HG02852 (cell line): Measurements from ENCODE around the gene TIPIN.
"Not testable (repeated sequence)": the region's sequence is repeated elsewhere in the genome, so short reads cannot be mapped to it uniquely, and the experiment has no call there.

Experiments used
- ATAC-seq: cut with Tn5 transposase; IDR thresholded peaks from one replicate; pipeline ENCODE4 v1.9.1; 2021; ENCODE audit warnings: mild to moderate bottlenecking, moderate library complexity; ENCODE audit not compliant: unreplicated experiment

The TIPIN gene

DNA sequence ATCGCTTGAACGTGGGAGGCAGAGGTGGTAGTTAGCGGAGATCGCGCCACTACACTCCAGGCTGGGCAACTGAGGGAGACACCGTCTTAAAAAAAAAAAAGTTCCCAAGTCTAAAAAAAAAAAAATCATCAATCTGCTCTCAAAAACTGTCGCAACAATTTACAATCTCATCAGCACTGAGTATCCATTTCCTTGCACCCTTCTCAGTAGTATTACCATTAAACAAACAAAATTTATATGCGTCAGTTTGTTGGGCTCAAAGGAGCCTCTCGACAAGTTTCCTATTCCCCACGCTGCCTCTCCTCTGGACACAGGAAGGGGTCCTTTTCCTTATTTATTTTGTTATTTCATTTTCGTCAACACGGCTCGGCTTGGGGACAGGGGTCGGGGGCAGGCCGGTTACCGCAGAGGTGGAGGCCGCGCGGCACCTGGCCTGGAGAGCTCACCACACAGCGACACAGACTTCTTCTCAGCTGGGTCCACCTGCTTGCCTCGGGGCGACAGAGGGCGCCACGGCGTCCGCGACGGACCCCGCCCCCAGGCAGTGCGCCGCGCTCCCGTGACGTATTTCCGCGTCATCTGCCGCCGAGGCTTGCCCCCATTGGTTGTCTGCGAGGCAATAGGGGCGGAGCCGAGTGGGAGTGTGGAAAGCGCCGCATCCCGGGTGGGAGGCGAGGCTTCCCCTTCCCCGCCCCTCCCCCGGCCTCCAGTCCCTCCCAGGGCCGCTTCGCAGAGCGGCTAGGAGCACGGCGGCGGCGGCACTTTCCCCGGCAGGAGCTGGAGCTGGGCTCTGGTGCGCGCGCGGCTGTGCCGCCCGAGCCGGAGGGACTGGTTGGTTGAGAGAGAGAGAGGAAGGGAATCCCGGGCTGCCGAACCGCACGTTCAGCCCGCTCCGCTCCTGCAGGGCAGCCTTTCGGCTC is 30.0 kb upstream of the TIPIN start, which contains the start of gene MAP2K1:
TSS of gene MAP2K1 (plus strand) at position 709 of the 920 bp plus-strand sequence. CDS start 436 bp downstream, outside the sequence.
- ATAC-seq, result peak; percentile 74

DNA sequence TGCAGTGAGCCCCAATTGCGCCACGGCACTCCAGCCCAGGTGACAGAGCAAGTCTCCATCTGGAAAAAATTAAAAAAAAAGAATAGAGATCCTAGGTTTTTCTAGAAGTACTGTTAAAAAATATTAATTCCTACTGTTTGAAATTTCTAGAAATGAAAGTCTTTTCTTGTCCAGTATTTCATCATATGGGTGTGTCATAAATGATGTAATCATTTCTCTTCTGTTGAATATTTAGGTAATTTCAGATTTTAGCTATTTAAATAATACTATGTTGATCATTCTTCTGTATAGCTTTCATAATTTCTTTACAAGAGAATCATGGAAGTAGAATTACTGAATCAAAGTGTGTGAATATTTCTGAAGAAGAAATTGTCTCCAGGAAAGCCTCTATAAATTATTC is 24.9 kb upstream of the TIPIN start:
- ATAC-seq, result not testable (repeated sequence)

DNA sequence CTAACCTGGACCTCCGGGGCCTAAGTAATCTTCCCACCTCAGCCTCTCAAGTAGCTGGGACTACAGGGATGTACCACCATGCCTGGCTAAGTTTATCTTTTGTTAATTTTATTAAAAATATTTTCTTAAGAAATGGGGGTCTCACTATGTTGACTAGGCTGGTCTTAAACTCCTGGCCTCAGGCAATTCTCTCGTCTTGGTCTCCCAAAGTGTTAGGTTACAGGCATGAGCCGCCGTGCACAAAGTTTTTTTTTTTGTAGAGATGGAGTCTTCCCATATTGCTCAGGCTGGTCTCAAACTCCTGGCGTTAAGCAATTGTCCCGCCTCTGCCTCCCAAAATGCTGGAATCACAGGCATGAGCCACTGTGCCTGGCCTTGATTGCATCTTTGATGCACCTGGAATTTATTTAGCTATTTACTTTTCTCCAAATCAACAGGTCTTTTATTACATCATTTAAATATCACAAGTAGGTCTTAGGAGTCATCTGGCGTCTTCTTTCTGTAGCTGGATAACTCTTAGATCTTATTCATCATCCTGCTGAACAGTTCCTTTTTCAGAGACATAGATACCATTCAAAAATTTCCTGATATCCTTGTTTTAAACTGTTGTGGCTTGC is 22.4 kb upstream of the TIPIN start:
- ATAC-seq, result no peak

DNA sequence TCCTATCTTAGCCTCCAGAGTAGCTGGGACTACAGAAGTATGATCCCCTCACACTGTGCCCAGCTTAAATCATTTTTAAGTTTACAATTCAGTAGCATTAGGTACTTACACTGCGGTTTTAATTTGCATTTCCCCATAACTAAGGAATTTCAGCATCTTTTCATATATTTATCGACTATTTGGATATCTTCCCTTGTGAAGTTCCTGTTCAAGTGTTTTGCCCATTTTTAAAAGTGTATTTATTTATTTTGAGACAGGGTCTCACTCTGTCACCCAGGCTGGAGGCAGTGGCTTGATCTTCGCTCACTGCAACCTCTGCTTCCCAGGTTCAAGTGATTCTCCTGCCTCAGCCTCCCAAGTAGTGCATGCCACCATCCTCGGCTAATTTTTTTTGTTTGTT is 17.7 kb upstream of the TIPIN start:
- no peak for ATAC-seq

DNA sequence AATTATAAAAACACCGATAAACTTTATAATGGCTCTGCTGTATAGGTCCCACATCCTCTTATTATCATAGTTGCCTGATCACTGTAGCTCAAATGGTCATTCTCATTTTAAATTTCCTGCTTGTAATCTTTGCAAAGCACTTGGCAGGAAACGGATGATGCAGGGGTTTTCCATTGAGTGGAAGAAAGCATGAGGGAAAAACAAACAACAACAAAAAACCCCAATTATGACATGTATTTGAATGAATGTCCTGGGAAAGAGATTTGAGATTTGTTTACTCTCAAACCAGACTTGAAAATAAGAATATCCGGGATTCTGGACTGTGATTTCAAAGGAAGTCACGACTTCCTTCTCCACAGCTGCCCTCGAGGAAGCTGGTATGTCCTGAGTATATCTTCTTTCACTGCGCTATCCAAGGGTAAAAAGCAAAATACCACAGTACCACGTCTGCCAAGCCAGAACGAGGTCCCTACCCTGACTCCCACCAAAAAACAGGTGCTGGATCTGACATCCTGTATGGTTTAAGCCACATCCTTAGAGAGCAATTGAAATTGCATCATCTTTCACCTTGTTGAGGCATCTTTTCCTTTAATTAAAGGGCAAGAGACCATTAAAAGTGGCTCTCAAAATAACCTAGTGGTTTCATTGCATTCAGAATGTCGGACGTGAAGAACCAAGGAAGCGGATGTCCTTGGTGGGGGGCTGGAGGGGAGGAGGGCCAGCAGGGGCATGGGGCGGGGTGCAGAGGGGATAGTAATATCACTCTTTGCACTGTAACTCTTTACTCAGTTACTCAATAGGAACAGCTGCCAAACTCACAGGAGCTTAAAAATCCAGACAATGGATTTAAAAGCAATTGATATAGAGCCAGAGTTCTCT is 13.5 kb upstream of the TIPIN start:
- no peak for ATAC-seq

DNA sequence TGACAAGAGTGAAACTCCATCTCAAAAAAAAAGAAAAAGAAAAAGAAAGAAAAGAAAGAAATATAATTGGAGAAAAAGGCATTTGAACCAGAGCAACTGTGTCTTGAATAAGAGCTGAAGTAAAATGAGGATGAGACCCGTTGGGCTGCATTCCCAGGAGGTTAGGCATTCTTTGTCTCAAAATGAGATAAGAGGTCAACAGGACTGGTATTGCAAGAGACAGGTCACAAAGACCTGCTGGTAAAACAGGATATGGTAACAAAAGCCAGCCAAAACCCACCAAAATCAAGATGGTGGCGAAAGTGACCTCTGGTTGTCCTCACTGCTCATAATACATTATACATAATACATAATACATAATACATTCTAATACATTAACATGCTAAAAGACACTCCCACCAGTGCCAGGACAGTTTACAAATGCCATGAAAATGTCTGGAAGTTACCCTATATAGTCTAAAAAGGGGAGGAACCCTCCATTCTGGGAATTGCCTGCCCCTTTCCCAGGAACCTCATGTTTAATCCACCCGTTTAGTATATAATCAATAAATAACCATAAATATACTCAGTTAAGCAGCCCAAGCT is 8.6 kb upstream of the TIPIN start:
- no peak for ATAC-seq

DNA sequence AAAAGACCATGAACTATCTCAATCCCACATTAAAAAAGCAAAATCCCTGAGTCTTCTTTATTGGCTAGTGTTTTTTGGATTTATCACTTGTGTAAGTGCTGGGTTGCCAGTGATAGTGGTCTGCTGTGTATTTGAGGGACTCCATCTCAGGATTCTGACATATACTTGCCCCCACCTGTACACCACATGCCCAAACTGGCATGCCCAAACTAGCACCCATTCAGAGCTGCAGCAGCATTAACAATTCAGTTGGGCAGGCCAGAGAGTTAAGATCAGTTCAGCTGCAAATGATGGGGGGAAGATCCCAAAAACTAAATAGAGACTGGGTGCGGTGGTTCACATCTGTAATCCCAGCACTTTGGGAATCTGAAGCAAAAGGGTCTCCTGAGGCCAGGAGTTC is 6.3 kb upstream of the TIPIN start:
- ATAC-seq, result no peak

DNA sequence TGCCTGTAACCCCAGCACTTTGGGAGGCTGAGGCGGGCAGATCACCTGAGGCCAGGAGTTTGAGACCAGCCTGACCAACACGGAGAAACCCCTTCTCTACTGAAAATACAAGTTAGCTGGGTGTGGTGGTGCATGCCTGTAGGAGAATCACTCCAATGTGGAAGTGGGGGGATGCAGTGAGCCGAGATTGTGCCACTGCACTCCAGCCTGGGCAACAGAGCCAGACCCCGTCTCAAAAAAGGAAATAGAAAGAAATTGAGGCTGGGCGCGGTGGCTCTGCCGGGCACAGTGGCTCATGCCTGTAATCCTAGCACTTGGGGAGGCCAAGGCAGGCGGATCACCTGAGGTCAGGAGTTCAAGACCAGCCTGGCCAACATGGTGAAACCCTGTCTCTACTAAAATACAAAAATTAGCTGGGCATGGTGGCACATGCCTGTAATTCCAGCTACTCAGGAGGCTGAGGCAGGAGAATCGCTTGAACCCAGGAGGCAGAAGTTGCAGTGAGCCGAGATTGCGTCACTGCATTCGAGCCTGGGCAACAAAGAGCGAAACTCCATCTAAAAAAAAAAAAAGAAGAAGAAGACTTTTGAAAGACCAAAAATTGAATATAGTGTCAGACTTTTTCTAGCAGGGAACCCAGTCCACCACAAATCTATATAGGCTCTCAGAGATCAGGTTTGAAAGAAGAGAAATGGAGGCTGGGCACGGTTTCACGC is 5.4 kb upstream of the TIPIN start:
- ATAC-seq, result not testable (repeated sequence)

DNA sequence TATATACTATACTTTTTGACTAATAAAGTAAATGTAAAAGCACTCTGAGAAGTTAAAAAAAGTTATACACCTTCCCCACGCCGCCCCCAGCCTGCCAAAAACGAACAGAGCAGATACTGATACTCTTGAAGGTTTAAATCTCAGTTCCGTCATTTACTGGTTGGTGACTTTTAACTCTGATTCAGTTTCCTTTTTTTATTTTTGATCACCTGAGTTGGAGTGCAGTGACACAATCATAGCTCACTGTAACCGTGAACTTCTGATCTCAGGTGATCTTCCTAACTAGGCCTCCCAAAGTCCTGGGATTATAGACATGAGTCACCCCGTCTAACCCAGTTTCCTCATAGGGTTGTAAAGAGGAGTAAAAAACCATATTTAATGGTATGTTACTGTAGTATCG is 3.3 kb upstream of the TIPIN start:
- no peak for ATAC-seq

DNA sequence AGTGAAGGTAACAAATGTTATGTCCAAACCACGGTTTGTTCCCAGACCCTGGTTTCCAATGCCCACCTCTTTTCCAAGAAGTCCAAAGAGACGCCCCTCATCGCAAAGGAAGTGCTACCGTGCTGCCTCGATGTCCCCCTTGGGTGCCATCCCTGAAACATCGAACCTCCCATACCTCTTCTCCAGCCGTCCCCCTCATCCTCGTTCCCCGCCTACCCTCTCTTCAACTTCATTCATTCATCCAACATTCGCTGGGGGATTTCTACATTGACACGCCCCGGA is 467 bp downstream of the TIPIN start:
- peak; percentile 10 for ATAC-seq

DNA sequence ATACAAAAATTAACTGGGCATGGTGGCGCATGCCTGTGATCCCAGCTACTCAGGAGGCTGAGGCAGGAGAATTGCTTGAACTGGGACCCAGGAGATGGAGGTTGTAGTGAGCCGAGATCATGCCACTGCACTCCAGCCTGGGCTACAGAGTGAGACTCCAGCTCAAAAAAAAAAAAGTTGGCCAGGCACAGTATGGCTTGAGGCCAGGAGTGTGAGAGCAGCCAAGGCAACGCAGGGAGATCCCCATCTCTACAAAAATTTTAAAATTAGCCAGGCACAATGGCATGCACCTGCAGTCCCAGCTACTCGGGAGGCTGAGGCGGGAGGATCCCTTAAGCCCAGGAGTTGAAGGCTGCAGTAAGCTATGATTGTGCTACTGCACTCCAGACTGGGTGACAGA is 8.0 kb downstream of the TIPIN start:
- not testable (repeated sequence) for ATAC-seq

DNA sequence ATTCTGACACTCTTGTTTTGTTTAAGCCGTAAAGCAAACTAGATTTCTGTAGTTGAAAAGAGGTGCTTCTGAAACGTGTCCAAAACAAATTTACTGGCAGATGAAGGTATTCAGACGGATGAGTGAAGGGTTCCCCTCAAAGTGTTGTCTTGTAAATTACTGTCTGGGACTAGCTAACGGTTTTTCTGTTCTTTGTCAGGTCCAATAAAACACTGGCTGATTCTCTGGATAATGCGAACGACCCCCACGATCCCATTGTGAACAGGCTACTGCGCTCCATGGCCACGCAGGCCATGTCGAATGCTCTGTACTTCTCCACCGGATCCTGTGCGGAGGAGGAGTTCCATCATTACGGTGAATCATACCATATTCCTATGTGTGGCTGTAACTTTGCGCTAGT is 27.7 kb downstream of the TIPIN start:
- no peak for ATAC-seq

DNA sequence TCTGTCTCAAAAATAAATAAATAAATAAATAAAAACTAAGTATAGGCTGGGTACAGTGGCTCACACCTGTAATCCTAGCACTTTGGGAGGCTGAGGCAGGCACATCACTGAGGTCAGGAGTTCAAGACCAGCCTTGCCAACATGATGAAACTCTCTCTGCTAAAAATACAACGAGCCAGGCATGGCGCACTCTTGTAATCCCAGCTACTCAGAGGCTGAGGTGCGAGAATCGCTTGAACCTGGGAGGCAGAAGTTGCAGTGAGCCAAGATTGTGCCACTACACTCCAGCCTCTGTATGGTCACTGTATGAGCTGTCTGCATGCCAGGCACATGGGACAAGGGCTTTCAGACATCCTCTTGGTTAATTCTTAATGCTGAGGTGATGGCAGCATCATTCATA is 28.7 kb downstream of the TIPIN start:
- ATAC-seq, result no peak

DNA sequence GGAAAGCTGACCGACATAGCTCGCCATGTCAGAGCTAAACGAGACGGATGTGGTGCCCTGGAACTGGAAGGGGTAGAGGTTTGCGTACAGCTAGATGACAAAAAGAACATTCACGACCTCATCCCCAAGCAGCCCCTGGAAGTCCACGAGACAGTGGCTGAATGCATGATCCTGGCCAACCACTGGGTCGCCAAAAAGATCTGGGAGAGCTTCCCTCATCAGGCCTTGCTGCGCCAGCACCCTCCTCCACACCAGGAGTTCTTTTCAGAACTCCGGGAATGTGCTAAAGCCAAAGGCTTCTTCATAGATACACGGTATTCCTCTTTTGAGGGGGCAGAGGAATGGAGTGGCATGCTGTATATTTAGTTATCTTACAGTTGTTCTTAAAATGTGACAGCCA is 30.4 kb downstream of the TIPIN start:
- no peak for ATAC-seq

DNA sequence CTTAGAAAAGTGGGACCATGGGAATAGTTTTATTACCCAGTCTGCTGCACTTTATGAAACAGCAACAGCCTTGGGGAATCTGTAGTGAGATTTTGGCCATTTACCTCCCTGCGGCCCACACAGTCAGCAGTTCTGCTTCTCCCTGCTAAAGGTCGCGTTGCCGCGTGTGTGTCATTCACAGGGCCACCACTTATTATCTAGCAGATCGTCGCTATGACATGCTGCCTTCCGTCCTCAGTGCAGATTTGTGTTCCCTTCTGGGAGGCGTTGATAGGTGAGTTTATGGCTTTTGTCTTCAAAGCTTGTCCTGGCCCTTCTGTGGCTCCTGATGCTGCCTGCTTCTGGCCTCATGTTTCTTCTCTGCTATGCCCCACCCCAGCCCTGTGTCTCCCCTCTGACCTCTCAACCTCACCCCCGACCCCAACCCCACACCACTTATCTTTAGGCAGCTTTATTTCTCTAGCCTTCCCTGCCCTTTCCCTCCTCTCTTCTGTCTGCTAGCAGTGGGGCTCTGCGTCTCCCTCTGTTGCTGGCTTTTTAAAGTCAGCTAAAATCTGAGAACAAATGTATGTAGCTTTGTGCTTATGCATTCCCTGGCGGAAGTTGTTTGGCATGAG is 33.1 kb downstream of the TIPIN start:
- no peak for ATAC-seq

DNA sequence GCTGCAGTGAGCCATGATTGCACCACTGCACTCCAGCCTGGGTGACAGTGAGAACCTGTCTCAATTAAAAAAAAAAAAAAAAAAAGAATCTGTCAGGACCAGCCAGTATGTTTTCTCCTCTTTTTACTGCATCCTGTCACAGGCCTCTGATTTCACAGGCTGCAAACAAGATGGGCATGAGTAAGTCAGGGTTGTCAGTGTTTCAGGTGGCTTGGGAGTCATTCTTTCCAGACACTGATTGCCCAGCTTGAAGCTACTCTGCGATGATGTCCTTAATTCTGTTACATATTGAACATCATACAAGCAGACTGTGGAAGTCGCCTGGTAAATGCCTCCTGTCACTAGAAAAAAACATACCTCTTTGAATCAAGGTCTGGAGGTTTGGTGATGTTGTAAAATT is 44.3 kb downstream of the TIPIN start:
- ATAC-seq, result no peak

DNA sequence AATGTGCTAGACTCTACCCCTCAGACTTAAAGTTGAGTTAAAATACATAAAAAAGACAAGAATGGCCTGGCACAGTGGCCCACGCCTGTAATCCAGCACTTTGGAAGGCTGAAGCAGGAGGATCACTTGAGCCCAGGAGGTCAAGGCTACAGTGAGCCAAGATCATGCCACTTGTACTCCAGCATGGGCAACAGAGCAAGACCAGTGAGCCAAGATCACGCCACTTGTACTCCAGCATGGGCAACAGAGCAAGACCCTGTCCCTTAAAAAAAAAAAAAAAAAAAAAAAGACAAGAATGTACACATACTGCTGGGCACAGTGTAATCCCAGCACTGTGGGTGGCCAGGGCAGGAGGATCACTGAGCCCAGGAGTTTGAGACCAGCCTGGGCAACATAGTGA is 45.7 kb downstream of the TIPIN start:
- ATAC-seq, result no peak

DNA sequence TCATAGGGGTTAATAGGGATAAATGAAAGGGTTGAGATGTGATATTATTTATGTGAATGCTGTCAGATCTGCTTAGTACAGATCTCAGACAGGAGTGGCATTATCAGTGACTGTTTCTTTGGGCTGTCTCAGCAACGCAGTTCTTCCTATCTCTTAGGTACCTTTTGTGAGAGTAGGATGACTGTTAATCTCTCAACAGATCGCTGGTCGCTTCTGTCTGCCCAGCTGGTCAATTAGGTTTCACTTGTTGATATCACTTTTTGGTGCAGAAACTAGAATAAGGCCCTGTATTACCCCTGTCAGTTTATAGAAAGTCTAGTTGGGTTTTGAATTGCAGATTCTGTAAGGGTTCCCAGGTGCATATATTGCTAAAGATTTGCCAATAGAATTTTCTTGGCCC is 46.7 kb downstream of the TIPIN start:
- no peak for ATAC-seq

DNA sequence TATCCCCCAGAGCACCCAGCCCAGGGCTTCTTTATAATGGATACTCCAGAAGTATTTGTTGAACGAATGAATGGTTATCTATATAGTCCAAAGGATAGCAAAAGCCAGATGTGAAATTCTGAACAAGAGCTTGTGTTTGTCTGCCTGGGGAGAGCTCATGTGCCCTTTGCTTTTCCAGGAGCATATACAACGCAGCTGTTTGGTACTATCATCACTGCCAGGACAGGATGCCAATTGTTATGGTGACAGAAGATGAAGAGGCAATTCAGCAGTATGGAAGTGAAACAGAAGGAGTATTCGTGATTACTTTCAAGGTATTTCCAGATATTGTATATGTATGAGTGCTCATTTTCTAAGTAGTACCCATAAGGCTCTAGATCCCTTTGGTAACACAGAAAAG is 48.0 kb downstream of the TIPIN start:
- ATAC-seq, result no peak

DNA sequence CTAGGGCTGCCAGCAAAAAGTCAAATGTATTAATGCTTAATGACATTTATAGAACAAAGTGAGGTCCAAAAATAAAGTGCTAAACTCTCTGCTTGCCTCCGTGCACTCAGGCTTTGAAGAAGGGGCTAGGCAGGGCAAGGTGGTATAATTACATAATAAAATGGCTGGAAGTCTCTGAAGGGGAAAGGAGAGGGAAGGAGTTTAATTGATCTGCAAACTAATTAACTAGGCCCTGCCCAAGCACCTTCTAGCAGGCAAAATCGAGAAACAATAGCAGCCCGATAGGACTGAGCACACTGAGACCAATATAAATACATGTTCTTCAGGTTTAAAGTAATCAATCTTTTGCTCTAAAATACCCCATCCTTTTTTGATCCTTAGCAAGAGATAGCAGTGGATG is 50.1 kb downstream of the TIPIN start:
- ATAC-seq, result no peak
